HepG2 (cell line): Measurements from ENCODE around the gene GAS5. TPM values are rescaled to one million over a fixed set of nuclear protein-coding genes. Genes with fewer than 3 reads are reported as not detected.
A peak's percentile ranks its signal among the peaks of the same experiment; 100 is the strongest.

Source experiments
- AFF4 ChIP-seq: sonication (generic); formaldehyde crosslinking; IDR thresholded peaks from 2 replicates; pipeline ENCODE4 v1.4.0; 2020; ENCODE audit warnings: missing genetic modification reagents
- AGO1 ChIP-seq: fragments of 200-400 bp; formaldehyde crosslinking; IDR thresholded peaks from 2 replicates; pipeline ENCODE4 v1.6.1; 2017; ENCODE audit warnings: mild to moderate bottlenecking, low read depth, low read length, moderate library complexity; ENCODE audit not compliant: poor library complexity, severe bottlenecking
- ARID2 ChIP-seq: sonication (generic); formaldehyde crosslinking; IDR thresholded peaks from 2 replicates; pipeline ENCODE4 v1.8.1; 2022; ENCODE audit warnings: mild to moderate bottlenecking, missing genetic modification reagents, borderline replicate concordance
- CENPBD1 ChIP-seq: sonication (generic); formaldehyde crosslinking; IDR thresholded peaks from 2 replicates; pipeline ENCODE4 v1.8.0; 2022; ENCODE audit warnings: missing genetic modification reagents, low read depth, mild to moderate bottlenecking, borderline replicate concordance
- E2F1 ChIP-seq: sonication (generic); formaldehyde crosslinking; IDR thresholded peaks from 2 replicates; pipeline ENCODE4 v1.5.0; 2020; ENCODE audit warnings: missing genetic modification reagents
- ELF3 ChIP-seq: IDR thresholded peaks from 2 replicates; pipeline ENCODE4 v1.6.1; 2016; ENCODE audit warnings: missing genetic modification reagents, missing compliant biosample characterization
- EZH2 ChIP-seq: conservative IDR thresholded peaks from 2 replicates; pipeline ENCODE4 v1.6.1; 2012; ENCODE audit warnings: mild to moderate bottlenecking, low read depth, low read length, moderate library complexity
- FOXO1 ChIP-seq: sonication (generic); formaldehyde crosslinking; IDR thresholded peaks from 2 replicates; pipeline ENCODE4 v1.4.0; 2020; ENCODE audit warnings: missing genetic modification reagents
- GPBP1L1 ChIP-seq: sonication (generic); formaldehyde crosslinking; IDR thresholded peaks from 2 replicates; pipeline ENCODE4 v1.5.0; 2020; ENCODE audit warnings: mild to moderate bottlenecking, missing genetic modification reagents
- PRDM4 ChIP-seq: sonication (generic); formaldehyde crosslinking; IDR thresholded peaks from 2 replicates; pipeline ENCODE4 v1.9.0; 2021; ENCODE audit warnings: missing genetic modification reagents, borderline replicate concordance
- SNAPC4 ChIP-seq: sonication (generic); formaldehyde crosslinking; IDR thresholded peaks from 2 replicates; pipeline ENCODE4 v1.4.0; 2020; ENCODE audit warnings: mild to moderate bottlenecking, missing genetic modification reagents
- ZBTB21 ChIP-seq: sonication (generic); formaldehyde crosslinking; IDR thresholded peaks from 2 replicates; pipeline ENCODE4 v1.4.0; 2020; ENCODE audit warnings: missing genetic modification reagents
- ZFP62 ChIP-seq: sonication (generic); formaldehyde crosslinking; IDR thresholded peaks from 2 replicates; pipeline ENCODE4 v1.4.0; 2020; ENCODE audit warnings: missing genetic modification reagents
- ZNF24 ChIP-seq: fragments of 450-650 bp; IDR thresholded peaks from 2 replicates; pipeline ENCODE4 v1.6.1; 2017; ENCODE audit warnings: antibody characterized with exemption, mild to moderate bottlenecking
- ZNF558 ChIP-seq: sonication (generic); formaldehyde crosslinking; IDR thresholded peaks from 2 replicates; pipeline ENCODE4 v1.9.0; 2022; ENCODE audit warnings: mild to moderate bottlenecking, missing genetic modification reagents, borderline replicate concordance
- polyA plus RNA-seq, 8 experiments: library from polyadenylated mRNA; depleted of rRNA in 3 of 8; stranded (reverse) in 7 of 8; unstranded in 1 of 8; fragments of >200 nt; fragmentation: Illumina TruSeq in 4 of 8; extraction: Trizol in 4 of 8; gene quantifications; 2 replicates each; pipeline versions ENCODE4 v1.2.1 to v1.2.3, GENCODE V29; 2011 to 2016; ENCODE audit warnings: low read depth in 4 of 8, missing spikeins in 1 of 8, mixed read lengths in 1 of 8; ENCODE audit not compliant: insufficient read depth in 1 of 8
- total RNA-seq, 5 experiments: library from RNA; depleted of rRNA; stranded (reverse); fragments of >200 nt; fragmentation: Illumina TruSeq; extraction: Trizol; gene quantifications; 2 replicates each; pipeline ENCODE4 v1.2.3, GENCODE V29; 2016; ENCODE audit warnings: low read depth in 1 of 5

Gene GAS5
- total and polyA plus RNA-seq, 2 of the 13 experiments (the other 11 are each of a cell fraction or from before 2014, with no cell fraction given): 352 to 738 TPM

GRCh38 chr1:173917149-173917548 lies 49.4 kb upstream of the GAS5 start, which contains the start of gene SERPINC1 (continued):
- no peak for TF ChIP-seq ZNF24
- no peak for TF ChIP-seq PRDM4 (CRISPR knock-in tag)
- TF ChIP-seq EZH2: no peak
- TF ChIP-seq ZNF558 (CRISPR knock-in tag): no peak
- TF ChIP-seq ZFP62 (CRISPR knock-in tag): no peak
- no peak for TF ChIP-seq ZBTB21 (CRISPR knock-in tag)
- no peak for TF ChIP-seq AGO1
- TF ChIP-seq SNAPC4 (CRISPR knock-in tag): no peak
- TF ChIP-seq E2F1: no peak
- TF ChIP-seq ARID2 (CRISPR knock-in tag): 0 out of 2 replicates have a peak, but pooled peaks have one; percentile 36
- no peak for TF ChIP-seq AFF4
- TF ChIP-seq CENPBD1 (CRISPR knock-in tag): no peak
- TF ChIP-seq FOXO1 (CRISPR knock-in tag): 0 out of 2 replicates have a peak, but pooled peaks have one; percentile 34
- no peak for TF ChIP-seq GPBP1L1 (CRISPR knock-in tag)
- TF ChIP-seq ELF3 (CRISPR knock-in tag): no peak
